Measurements from ENCODE around the gene TFB1M. TPM values are rescaled to one million over a fixed set of nuclear protein-coding genes. Genes with fewer than 3 reads are reported as not detected.

The TFB1M gene
- total RNA-seq, 2 donors from 2014 or later, result 38.8 to 43.0 TPM

GRCh38 chr6:155235087-155235486 lies 79.2 kb downstream of the TFB1M start:
- 76 to 81% methylated on average over 5 of the region's 5 CpGs for WGBS, 2 experiments (ENCODE audit: insufficient coverage in 1 of 2, insufficient read length in 1 of 2)
- H3K36me3 Mint-ChIP-seq (ENCODE audit: low read depth), result peaks cover 19% of the 10 kb centered on the region
- Histone ChIP-seq H3K9me3 (ENCODE audit: control insufficient read depth, low read length) (peaks cover 32% of the 10 kb centered on the region), H3K27ac (ENCODE audit: low read depth, low read length) (no peak overlapping the region), H3K4me1 (ENCODE audit: control insufficient read depth, insufficient read depth, low read length) (no peaks in the 10 kb centered on the region), H3K9ac (ENCODE audit: extremely low read depth, low read length, poor library complexity, severe bottlenecking) (no peak overlapping the region), H3K4me3 (ENCODE audit: low read length) (no peak overlapping the region), H3K36me3 (ENCODE audit: control insufficient read depth, insufficient read depth, low read length) (no peaks in the 10 kb centered on the region), H3K27me3 (ENCODE audit: control insufficient read depth, insufficient read depth, low read length, poor library complexity, severe bottlenecking) (no peaks in the 10 kb centered on the region)
- H3K4me3 Mint-ChIP-seq, result no peak overlapping the region
- H3K27me3 Mint-ChIP-seq (ENCODE audit: insufficient read depth), result no peaks in the 10 kb centered on the region
- H3K9me3 Mint-ChIP-seq, result peaks cover 41% of the 10 kb centered on the region
- no peaks in the 10 kb centered on the region for H3K4me1 Mint-ChIP-seq
- no peak overlapping the region for H3K27ac Mint-ChIP-seq
- TF ChIP-seq CTCF (conservative IDR thresholded peaks at IDR 0.05), result no peak
- DNase-seq, result no peak

- peaks cover 32% of the 10 kb centered on the region for H3K9me3 ChIP-seq (ENCODE audit: control insufficient read depth, low read length)
- H3K4me1 Mint-ChIP-seq, result no peaks in the 10 kb centered on the region
- no peaks in the 10 kb centered on the region for H3K27me3 Mint-ChIP-seq (ENCODE audit: insufficient read depth)
- H3K4me1 ChIP-seq (ENCODE audit: control insufficient read depth, insufficient read depth, low read length), result no peaks in the 10 kb centered on the region
- H3K4me3 Mint-ChIP-seq, result no peak overlapping the region
- no peak for TF ChIP-seq CTCF (conservative IDR thresholded peaks at IDR 0.05)
- peak; percentile 49 for DNase-seq
- H3K27ac Mint-ChIP-seq, result no peak overlapping the region
- peaks cover 45% of the 10 kb centered on the region for H3K9me3 Mint-ChIP-seq
- no peak overlapping the region for H3K4me3 ChIP-seq (ENCODE audit: low read length)
- H3K27ac ChIP-seq (ENCODE audit: low read depth, low read length), result no peak overlapping the region
- no peaks in the 10 kb centered on the region for H3K36me3 ChIP-seq (ENCODE audit: control insufficient read depth, insufficient read depth, low read length)
- H3K9ac ChIP-seq (ENCODE audit: extremely low read depth, low read length, poor library complexity, severe bottlenecking), result no peak overlapping the region
- WGBS, 2 experiments (ENCODE audit: insufficient coverage in 1 of 2, insufficient read length in 1 of 2), result 83 to 91% methylated on average over 1 to 4 of the region's 4 CpGs
- H3K36me3 Mint-ChIP-seq (ENCODE audit: low read depth), result peaks cover 19% of the 10 kb centered on the region
- H3K27me3 ChIP-seq (ENCODE audit: control insufficient read depth, insufficient read depth, low read length, poor library complexity, severe bottlenecking), result no peaks in the 10 kb centered on the region
Measured at GRCh38 chr6:155234687-155235086, 79.6 kb downstream of the TFB1M start.

GRCh38 chr6:155234167-155234566 lies 80.1 kb downstream of the TFB1M start:
- 88 to 90% methylated on average over 4 of the region's 4 CpGs for WGBS, 2 experiments (ENCODE audit: insufficient coverage in 1 of 2, insufficient read length in 1 of 2)
- no peak for DNase-seq

More at GRCh38 chr6:155234167-155234566, 80.1 kb downstream of the TFB1M start:
- H3K9me3 ChIP-seq (ENCODE audit: control insufficient read depth, low read length), result peaks cover 32% of the 10 kb centered on the region
- Mint-ChIP-seq H3K27me3 (ENCODE audit: insufficient read depth) (no peaks in the 10 kb centered on the region), H3K4me3 (no peak overlapping the region), H3K27ac (no peak overlapping the region), H3K36me3 (ENCODE audit: low read depth) (peaks cover 19% of the 10 kb centered on the region), H3K4me1 (no peaks in the 10 kb centered on the region), H3K9me3 (peaks cover 42% of the 10 kb centered on the region)
- H3K36me3 ChIP-seq (ENCODE audit: control insufficient read depth, insufficient read depth, low read length), result no peaks in the 10 kb centered on the region
- H3K27me3 ChIP-seq (ENCODE audit: control insufficient read depth, insufficient read depth, low read length, poor library complexity, severe bottlenecking), result no peaks in the 10 kb centered on the region
- H3K9ac ChIP-seq (ENCODE audit: extremely low read depth, low read length, poor library complexity, severe bottlenecking), result no peak overlapping the region
- no peaks in the 10 kb centered on the region for H3K4me1 ChIP-seq (ENCODE audit: control insufficient read depth, insufficient read depth, low read length)
- no peak overlapping the region for H3K27ac ChIP-seq (ENCODE audit: low read depth, low read length)
- TF ChIP-seq CTCF (conservative IDR thresholded peaks at IDR 0.05), result no peak
- no peak overlapping the region for H3K4me3 ChIP-seq (ENCODE audit: low read length)
